Measurements from ENCODE around the gene NAMPT.
"Not testable (repeated sequence)": the region's sequence is repeated elsewhere in the genome, so short reads cannot be mapped to it uniquely, and the experiment has no call there.

The NAMPT gene

GRCh38 chr7:106313456-106313901 is 28.7 kb upstream of the NAMPT start:
- Mint-ChIP-seq H3K9me3 (no peaks in the 10 kb centered on the region), H3K4me1 (peaks cover 23% of the 10 kb centered on the region), H3K27ac (no peak overlapping the region), H3K4me3 (no peak overlapping the region), H3K36me3 (no peaks in the 10 kb centered on the region)
- ATAC-seq (peak; percentile 51), DNase-seq (ENCODE audit: low spot score in 2 of 2) (no peak)

GRCh38 chr7:106312906-106313305 is 28.1 kb upstream of the NAMPT start:
- no peaks in the 10 kb centered on the region for H3K36me3 Mint-ChIP-seq
- H3K4me3 Mint-ChIP-seq, result no peak overlapping the region
- no peak for ATAC-seq
- no peak overlapping the region for H3K27ac Mint-ChIP-seq
- no peak for DNase-seq (ENCODE audit: low spot score in 2 of 2)
- H3K9me3 Mint-ChIP-seq, result no peaks in the 10 kb centered on the region
- peaks cover 23% of the 10 kb centered on the region for H3K4me1 Mint-ChIP-seq

GRCh38 chr7:106312099-106312871 is 27.5 kb upstream of the NAMPT start:
- Mint-ChIP-seq H3K4me3 (no peak overlapping the region), H3K9me3 (no peaks in the 10 kb centered on the region), H3K27ac (no peak overlapping the region), H3K36me3 (no peaks in the 10 kb centered on the region), H3K4me1 (peaks cover 23% of the 10 kb centered on the region)
- ATAC-seq (no peak), DNase-seq (ENCODE audit: low spot score in 2 of 2) (no peak)

- DNase-seq (ENCODE audit: low spot score in 2 of 2), result no peak
- Mint-ChIP-seq H3K27ac (peak overlapping the region; percentile 50), H3K4me1 (peaks cover 23% of the 10 kb centered on the region), H3K36me3 (no peaks in the 10 kb centered on the region), H3K4me3 (no peak overlapping the region), H3K9me3 (no peaks in the 10 kb centered on the region)
- peak; percentile 99 for ATAC-seq
Observed at GRCh38 chr7:106309362-106309761, 24.6 kb upstream of the NAMPT start.

- H3K27ac Mint-ChIP-seq, result peak overlapping the region; percentile 64
- peaks cover 4% of the 10 kb centered on the region for H3K9me3 Mint-ChIP-seq
- DNase-seq (ENCODE audit: low spot score in 2 of 2), result no peak
- H3K4me1 Mint-ChIP-seq, result peaks cover 12% of the 10 kb centered on the region
- no peak overlapping the region for H3K4me3 Mint-ChIP-seq
- H3K36me3 Mint-ChIP-seq, result no peaks in the 10 kb centered on the region
- ATAC-seq, result no peak
Observed at GRCh38 chr7:106306256-106306655, 21.5 kb upstream of the NAMPT start.

GRCh38 chr7:106305732-106306131 is 20.9 kb upstream of the NAMPT start:
- peaks cover 9% of the 10 kb centered on the region for H3K9me3 Mint-ChIP-seq
- DNase-seq (ENCODE audit: low spot score in 2 of 2) (no peak), ATAC-seq (no peak)
- no peak overlapping the region for H3K4me3 Mint-ChIP-seq
- peaks cover 12% of the 10 kb centered on the region for H3K4me1 Mint-ChIP-seq
- H3K27ac Mint-ChIP-seq, result no peak overlapping the region
- H3K36me3 Mint-ChIP-seq, result no peaks in the 10 kb centered on the region

- ATAC-seq (no peak), DNase-seq (ENCODE audit: low spot score in 2 of 2) (no peak)
- Mint-ChIP-seq H3K4me1 (peaks cover 9% of the 10 kb centered on the region), H3K27ac (no peak overlapping the region), H3K36me3 (no peaks in the 10 kb centered on the region), H3K4me3 (no peak overlapping the region), H3K9me3 (peaks cover 9% of the 10 kb centered on the region)
Observed at GRCh38 chr7:106304568-106304967, 19.8 kb upstream of the NAMPT start.

- H3K9me3 Mint-ChIP-seq; H3K4me1 Mint-ChIP-seq; H3K4me3 Mint-ChIP-seq; H3K27ac Mint-ChIP-seq; DNase-seq (ENCODE audit: low spot score in 2 of 2); ATAC-seq; H3K36me3 Mint-ChIP-seq: not testable (repeated sequence)
Observed at GRCh38 chr7:106298631-106299030, 13.8 kb upstream of the NAMPT start.

GRCh38 chr7:106298155-106298554 is 13.4 kb upstream of the NAMPT start:
- not testable (repeated sequence) for DNase-seq (ENCODE audit: low spot score in 2 of 2); H3K4me1 Mint-ChIP-seq; H3K9me3 Mint-ChIP-seq; H3K4me3 Mint-ChIP-seq; ATAC-seq; H3K27ac Mint-ChIP-seq; H3K36me3 Mint-ChIP-seq

- H3K9me3 Mint-ChIP-seq, result no peaks in the 10 kb centered on the region
Observed at GRCh38 chr7:106294334-106294733, 9.6 kb upstream of the NAMPT start.

GRCh38 chr7:106291247-106291646 is 6.5 kb upstream of the NAMPT start:
- Mint-ChIP-seq H3K4me3 (no peak overlapping the region), H3K27ac (no peak overlapping the region), H3K9me3 (no peaks in the 10 kb centered on the region), H3K36me3 (no peaks in the 10 kb centered on the region), H3K4me1 (peaks cover 17% of the 10 kb centered on the region)
- DNase-seq (ENCODE audit: low spot score in 2 of 2) (no peak), ATAC-seq (no peak)

More at GRCh38 chr7:106294334-106294733, 9.6 kb upstream of the NAMPT start:
- DNase-seq (ENCODE audit: low spot score in 2 of 2) (no peak), ATAC-seq (no peak)
- Mint-ChIP-seq H3K27ac (no peak overlapping the region), H3K4me1 (peaks cover 6% of the 10 kb centered on the region), H3K4me3 (no peak overlapping the region), H3K36me3 (no peaks in the 10 kb centered on the region)

- DNase-seq (ENCODE audit: low spot score in 2 of 2), result no peak
- Mint-ChIP-seq H3K27ac (no peak overlapping the region), H3K4me3 (no peak overlapping the region), H3K9me3 (no peaks in the 10 kb centered on the region), H3K4me1 (peaks cover 21% of the 10 kb centered on the region), H3K36me3 (peaks cover 8% of the 10 kb centered on the region)
- no peak for ATAC-seq
Observed at GRCh38 chr7:106290319-106290718, 5.5 kb upstream of the NAMPT start.

GRCh38 chr7:106289848-106290247 is 5.1 kb upstream of the NAMPT start:
- no peak for DNase-seq (ENCODE audit: low spot score in 2 of 2)
- no peaks in the 10 kb centered on the region for H3K9me3 Mint-ChIP-seq

GRCh38 chr7:106288263-106288662 is 3.5 kb upstream of the NAMPT start:
- no peak overlapping the region for H3K4me3 Mint-ChIP-seq
- ATAC-seq (no peak), DNase-seq (ENCODE audit: low spot score in 2 of 2) (no peak)
- H3K36me3 Mint-ChIP-seq, result peaks cover 28% of the 10 kb centered on the region
- H3K9me3 Mint-ChIP-seq, result no peaks in the 10 kb centered on the region
- H3K4me1 Mint-ChIP-seq, result peaks cover 20% of the 10 kb centered on the region
- H3K27ac Mint-ChIP-seq, result peak overlapping the region; percentile 38

More at GRCh38 chr7:106289848-106290247, 5.1 kb upstream of the NAMPT start:
- peaks cover 21% of the 10 kb centered on the region for H3K4me1 Mint-ChIP-seq
- H3K36me3 Mint-ChIP-seq, result peaks cover 13% of the 10 kb centered on the region
- no peak overlapping the region for H3K27ac Mint-ChIP-seq
- H3K4me3 Mint-ChIP-seq, result no peak overlapping the region
- no peak for ATAC-seq

- DNase-seq (ENCODE audit: low spot score in 2 of 2), result no peak
- Mint-ChIP-seq H3K4me3 (no peak overlapping the region), H3K27ac (peak overlapping the region; percentile 38), H3K9me3 (no peaks in the 10 kb centered on the region), H3K4me1 (peaks cover 15% of the 10 kb centered on the region), H3K36me3 (peaks cover 33% of the 10 kb centered on the region)
- no peak for ATAC-seq
Observed at GRCh38 chr7:106287786-106288185, 3.0 kb upstream of the NAMPT start.

GRCh38 chr7:106285855-106286492 is 1.2 kb upstream of the NAMPT start:
- no peaks in the 10 kb centered on the region for H3K9me3 Mint-ChIP-seq
- DNase-seq (ENCODE audit: low spot score in 2 of 2), result peak in 1 of 2 donors; percentile 70
- H3K4me1 Mint-ChIP-seq, result peaks cover 28% of the 10 kb centered on the region
- H3K36me3 Mint-ChIP-seq, result peaks cover 51% of the 10 kb centered on the region
- peak; percentile 60 for ATAC-seq
- peak overlapping the region; percentile 87 for H3K4me3 Mint-ChIP-seq
- peak overlapping the region; percentile 99 for H3K27ac Mint-ChIP-seq
